UCSD-AML1 (cell line): ENCODE data around the gene ZNF30.
"Not testable (repeated sequence)": the region's sequence is repeated elsewhere in the genome, so short reads cannot be mapped to it uniquely, and the experiment has no call there.

Experiments used
- DNase-seq: peaks from one replicate; lab custom pipeline; 2025; ENCODE audit not compliant: unreplicated experiment; lab: John Stamatoyannopoulos, UW

ZNF30 gene

DNA sequence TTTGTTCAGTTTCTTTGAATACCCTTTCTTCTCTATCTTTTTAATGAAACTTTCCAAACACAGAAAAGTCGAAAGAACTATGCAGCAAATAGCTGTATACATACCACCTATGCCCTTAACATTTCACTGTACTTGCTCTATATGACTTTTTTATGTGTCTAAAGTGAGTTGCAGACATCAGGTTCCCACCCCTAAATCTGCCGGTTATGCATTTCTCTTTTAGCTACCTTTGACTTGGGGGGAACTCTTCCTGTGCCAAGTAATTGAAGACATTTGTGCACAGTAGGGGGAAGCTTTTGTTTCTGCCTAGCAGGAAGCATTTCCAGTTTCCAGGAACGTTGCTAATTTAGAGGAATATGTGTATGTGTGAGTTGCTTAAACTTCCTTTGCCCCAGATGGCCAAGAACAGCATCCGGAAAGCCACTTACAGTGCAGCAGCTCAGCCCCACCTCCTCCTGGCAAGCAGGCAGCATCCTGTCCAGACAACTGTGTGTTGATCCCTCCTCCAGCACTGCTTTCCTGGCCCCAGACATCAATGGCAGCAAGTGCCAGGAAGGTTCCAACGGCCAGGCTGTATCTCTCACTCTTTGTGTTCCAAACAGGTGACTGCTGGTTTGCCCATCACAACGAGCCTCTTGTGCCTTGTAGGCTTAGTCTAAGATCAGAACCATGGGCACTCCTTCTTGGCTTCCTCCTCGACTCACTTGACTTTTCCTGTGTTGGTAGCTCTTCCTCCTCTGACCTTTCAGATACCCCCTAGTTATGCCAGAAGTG, 58.7 kb downstream of the ZNF30 start:
- peak; percentile 74 for DNase-seq

GRCh38 chr19:34988119-34988518, 61.4 kb downstream of the ZNF30 start:
- no peak for DNase-seq

DNA sequence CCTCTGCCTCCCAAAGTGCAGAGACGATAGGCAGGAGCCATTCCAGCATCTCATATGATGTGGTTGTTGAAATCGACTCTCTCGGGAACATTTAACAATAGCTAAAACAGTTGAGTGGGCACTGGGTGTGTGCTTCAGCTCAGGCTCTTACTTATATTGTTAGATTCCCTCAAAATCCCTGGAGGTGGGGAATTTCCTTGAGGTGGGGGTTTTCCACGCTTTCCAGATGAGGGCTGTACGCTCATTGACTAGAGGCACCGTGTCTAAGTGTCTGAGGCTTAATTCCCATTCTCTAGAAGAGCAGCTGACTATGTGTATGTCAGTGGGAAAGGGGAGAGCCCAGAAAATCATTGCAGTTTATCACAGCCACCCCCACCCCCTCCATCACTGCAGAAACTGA, 62.6 kb downstream of the ZNF30 start:
- no peak for DNase-seq

DNA sequence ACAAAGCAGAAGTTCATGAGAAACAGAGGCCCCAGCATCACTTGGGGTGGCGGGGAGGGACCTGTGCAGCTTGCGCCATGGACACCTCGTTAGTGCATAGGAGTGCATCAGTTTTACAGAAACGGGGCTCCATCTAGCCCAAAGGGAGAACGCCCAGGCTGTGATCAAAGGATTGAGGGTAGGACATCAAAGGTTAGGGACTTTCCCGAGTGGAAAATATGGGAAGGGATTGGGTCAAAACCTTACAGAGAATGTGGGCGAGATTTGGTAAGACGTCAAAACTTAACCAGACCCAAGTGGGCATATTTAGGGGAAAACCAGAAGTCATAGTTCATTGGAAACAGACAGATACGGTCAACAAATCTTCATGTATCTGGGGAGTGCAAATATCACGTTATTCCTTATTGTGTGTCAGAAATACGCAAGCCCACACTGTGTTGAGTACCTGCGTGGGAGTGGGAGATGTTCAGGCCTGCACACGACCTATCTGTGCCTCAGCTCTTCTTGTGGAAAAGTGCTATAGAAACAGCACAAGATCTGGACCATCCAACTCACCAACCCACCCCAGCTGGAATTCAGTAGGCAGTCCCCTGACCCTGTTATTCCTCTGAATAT, 64.0 kb downstream of the ZNF30 start:
- DNase-seq: no peak

GRCh38 chr19:34991542-34992333, 65.0 kb downstream of the ZNF30 start:
- no peak for DNase-seq

GRCh38 chr19:34992582-34992981, 65.9 kb downstream of the ZNF30 start:
- not testable (repeated sequence) for DNase-seq

GRCh38 chr19:34994286-34994642, 67.6 kb downstream of the ZNF30 start:
- no peak for DNase-seq
